ENCODE measurements around the gene HLA-DRB1.
"Not testable (repeated sequence)": the region's sequence is repeated elsewhere in the genome, so short reads cannot be mapped to it uniquely, and the experiment has no call there.

HLA-DRB1 gene

DNA sequence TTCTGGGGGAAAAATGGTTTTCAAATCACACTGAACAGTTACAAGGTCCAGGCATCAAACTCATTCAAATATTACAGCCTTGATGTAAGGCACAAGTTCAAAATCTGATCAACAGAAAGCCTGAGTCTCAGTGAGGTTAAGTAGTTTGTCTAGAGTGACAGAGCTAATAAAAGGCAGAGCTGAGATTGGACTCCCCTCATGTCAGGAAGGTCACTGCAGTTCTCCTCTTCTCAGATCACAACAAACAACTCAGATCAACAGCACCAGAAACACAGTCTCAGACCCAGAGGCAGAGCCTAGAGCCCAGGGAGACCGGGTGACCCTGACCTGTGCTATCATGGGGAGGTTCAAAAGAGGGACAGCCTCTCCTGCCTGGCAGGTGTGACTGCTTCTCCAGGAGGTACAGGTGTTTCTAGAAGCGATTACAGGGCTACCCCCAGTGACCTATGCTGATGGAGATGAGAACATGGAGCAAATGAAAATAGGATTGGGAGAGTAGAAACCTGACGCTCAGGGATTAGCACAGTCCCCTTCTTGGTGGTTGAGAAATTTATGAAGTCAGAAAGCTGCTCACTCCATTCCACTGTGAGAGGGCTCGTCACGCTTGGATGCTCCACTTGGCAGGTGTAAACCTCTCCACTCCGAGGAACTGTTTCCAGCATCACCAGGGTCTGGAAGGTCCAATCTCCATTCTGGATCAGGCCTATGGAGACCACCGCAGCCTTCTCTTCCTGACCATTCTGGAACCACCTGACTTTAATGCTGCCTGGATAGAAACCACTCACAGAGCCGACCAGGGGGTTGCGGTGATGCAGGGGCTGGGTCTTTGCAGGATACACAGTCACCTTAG lies 35.3 kb downstream of the HLA-DRB1 start:
- DNase-seq = no peak

- DNase-seq = no peak
Measured at GRCh38 chr6:32553037-32553742, 36.5 kb downstream of the HLA-DRB1 start.

GRCh38 chr6:32551410-32551809 lies 38.2 kb downstream of the HLA-DRB1 start:
- no peak for DNase-seq

DNA sequence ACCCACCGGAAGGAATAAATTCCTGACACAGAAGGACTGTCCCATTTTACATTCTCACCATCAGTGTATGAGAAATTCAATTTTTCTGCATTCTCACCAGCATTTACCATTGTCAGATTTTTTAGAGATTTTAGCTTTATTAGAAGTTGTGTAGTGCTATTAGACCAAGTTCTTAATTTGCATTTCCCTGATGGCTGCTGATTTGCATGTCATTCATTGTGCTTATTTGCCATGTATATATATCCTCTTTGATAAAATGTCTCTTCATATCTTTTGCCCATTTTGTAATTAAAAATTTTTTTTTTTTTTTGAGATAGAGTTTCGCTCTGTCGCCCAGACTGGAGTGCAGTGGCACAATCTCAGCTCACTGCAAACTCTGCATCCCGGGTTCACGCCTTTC lies 49.8 kb downstream of the HLA-DRB1 start:
- DNase-seq = no peak

- not testable (repeated sequence) for DNase-seq
Measured at GRCh38 chr6:32530431-32530793, 59.2 kb downstream of the HLA-DRB1 start.

DNA sequence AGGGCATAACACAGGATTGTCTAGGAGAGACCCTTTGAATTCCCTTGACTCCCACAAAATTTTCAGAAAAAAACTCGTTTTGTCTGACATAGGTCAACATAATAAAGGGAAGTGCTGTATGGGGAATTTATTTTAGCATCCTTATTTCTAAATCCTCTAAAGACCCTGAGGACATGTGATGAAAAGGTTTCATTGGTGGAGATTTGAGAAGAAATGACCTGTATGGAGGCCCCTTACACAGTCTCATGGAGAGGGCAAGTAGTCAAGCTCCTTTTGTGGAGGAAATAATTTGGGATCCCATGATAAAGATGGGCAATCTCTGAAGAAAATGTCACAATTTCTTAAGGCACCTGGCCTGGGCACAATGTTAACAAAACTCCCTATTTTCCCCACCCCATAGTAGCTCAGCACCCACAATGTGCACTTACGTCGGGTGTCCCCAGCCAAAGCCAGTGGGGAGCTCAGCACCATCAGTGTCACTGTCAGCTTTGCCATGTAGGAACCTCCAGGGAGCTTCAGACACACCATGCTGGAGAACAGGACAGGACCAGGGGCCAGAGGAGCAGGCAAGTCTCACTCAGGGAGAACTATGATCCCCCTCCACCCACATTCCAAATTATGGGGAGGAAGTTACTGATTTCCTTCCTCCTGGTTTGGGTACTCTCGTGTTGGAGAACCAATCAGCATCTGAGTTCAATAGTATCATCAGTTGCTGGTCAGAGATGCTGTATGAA lies 59.8 kb downstream of the HLA-DRB1 start, which contains the start of gene HLA-DRB5:
TSS of gene HLA-DRB5 (minus strand) at position 591 of the 734 bp plus-strand sequence. CDS start at position 528, 63 bp downstream.
- no peak for DNase-seq

All from activated T-cell treated with anti-CD3 and anti-CD28 coated beads for 4 hours (primary cell).